ENCODE measurements around the gene MFAP3L. TPM values are rescaled to one million over a fixed set of nuclear protein-coding genes. Genes with fewer than 3 reads are reported as not detected.

Gene MFAP3L
- total and polyA plus RNA-seq, 9 donors, result 0.38 to 7.6 (median 2.0) TPM

- intact Hi-C loops (cut with DNase I), result no loop called here
- Histone ChIP-seq H3K27ac (no peak overlapping the region), H3K4me1 (ENCODE audit: insufficient read depth) (no peaks in the 10 kb centered on the region), H3K27me3 (no peaks in the 10 kb centered on the region), H3K4me3 (no peak overlapping the region), H3K9me3 (no peaks in the 10 kb centered on the region), H3K36me3 (no peaks in the 10 kb centered on the region)
- TF ChIP-seq EP300 (IDR thresholded peaks at IDR 0.05) (no peak), POLR2A (IDR thresholded peaks at IDR 0.05) (no peak), CTCF (IDR thresholded peaks at IDR 0.05) (no peak)
- 46 to 53% (median 52%) methylated on average over 4 of the region's 4 CpGs for WGBS, 3 donors
- no peak for DNase-seq
These were observed 12.6 kb upstream of the MFAP3L start for GRCh38 chr4:170038769-170039168.

- Histone ChIP-seq H3K27ac (no peak overlapping the region), H3K36me3 (no peaks in the 10 kb centered on the region), H3K4me1 (ENCODE audit: insufficient read depth) (no peaks in the 10 kb centered on the region), H3K9me3 (no peaks in the 10 kb centered on the region), H3K27me3 (no peaks in the 10 kb centered on the region), H3K4me3 (no peak overlapping the region)
- TF ChIP-seq POLR2A (IDR thresholded peaks at IDR 0.05) (no peak), EP300 (IDR thresholded peaks at IDR 0.05) (no peak), CTCF (IDR thresholded peaks at IDR 0.05) (no peak)
- intact Hi-C loops (cut with DNase I), result no loop called here
- no peak for DNase-seq
- WGBS, 3 donors, result 80 to 85% (median 83%) methylated on average over 7 of the region's 7 CpGs
These were observed 12.0 kb upstream of the MFAP3L start for GRCh38 chr4:170038232-170038631.

GRCh38 chr4:170037481-170037880 lies 11.3 kb upstream of the MFAP3L start:
- WGBS, 3 donors, result 92 to 95% (median 95%) methylated on average over 1 of the region's 1 CpG
- DNase-seq, result no peak
- Histone ChIP-seq H3K4me3 (no peak overlapping the region), H3K36me3 (no peaks in the 10 kb centered on the region), H3K27ac (no peak overlapping the region), H3K9me3 (no peaks in the 10 kb centered on the region), H3K27me3 (no peaks in the 10 kb centered on the region), H3K4me1 (ENCODE audit: insufficient read depth) (no peaks in the 10 kb centered on the region)
- intact Hi-C loops (cut with DNase I), result no loop called here
- no peak for TF ChIP-seq EP300 (IDR thresholded peaks at IDR 0.05)
- no peak for TF ChIP-seq CTCF (IDR thresholded peaks at IDR 0.05)
- no peak for TF ChIP-seq POLR2A (IDR thresholded peaks at IDR 0.05)

GRCh38 chr4:170035845-170036244 lies 9.7 kb upstream of the MFAP3L start:
- Histone ChIP-seq H3K27ac (no peak overlapping the region), H3K9me3 (no peaks in the 10 kb centered on the region), H3K36me3 (no peaks in the 10 kb centered on the region), H3K27me3 (no peaks in the 10 kb centered on the region), H3K4me3 (no peak overlapping the region), H3K4me1 (ENCODE audit: insufficient read depth) (no peaks in the 10 kb centered on the region)
- 83 to 85% (median 83%) methylated on average over 3 of the region's 3 CpGs for WGBS, 3 donors
- intact Hi-C loops (cut with DNase I), result no loop called here
- DNase-seq, result no peak
- TF ChIP-seq POLR2A (IDR thresholded peaks at IDR 0.05) (no peak), EP300 (IDR thresholded peaks at IDR 0.05) (no peak), CTCF (IDR thresholded peaks at IDR 0.05) (no peak)

GRCh38 chr4:170035231-170035630 lies 9.0 kb upstream of the MFAP3L start:
- H3K27ac ChIP-seq, result no peak overlapping the region
- intact Hi-C loops (cut with DNase I), result no loop called here

More at GRCh38 chr4:170035231-170035630, 9.0 kb upstream of the MFAP3L start:
- Histone ChIP-seq H3K9me3 (no peaks in the 10 kb centered on the region), H3K36me3 (no peaks in the 10 kb centered on the region), H3K27me3 (no peaks in the 10 kb centered on the region), H3K4me3 (no peak overlapping the region), H3K4me1 (ENCODE audit: insufficient read depth) (no peaks in the 10 kb centered on the region)
- TF ChIP-seq EP300 (IDR thresholded peaks at IDR 0.05) (no peak), CTCF (IDR thresholded peaks at IDR 0.05) (no peak)
- no peak for DNase-seq
- WGBS, 3 donors, result 45 to 67% (median 57%) methylated on average over 1 of the region's 1 CpG

Data from ovary (tissue), 9 donors.